NOMO-1 (cell line): ENCODE measurements around the gene OCSTAMP.

Experiments used
- DNase-seq, 2 experiments: peaks; one replicate each; lab custom pipeline; 2025; ENCODE audit not compliant: unreplicated experiment in 2 of 2; lab: John Stamatoyannopoulos, UW

OCSTAMP gene

GRCh38 chr20:46520976-46521579, 29.4 kb downstream of the OCSTAMP start:
- DNase-seq = peak; percentile 21 to 63

- DNase-seq = no peak
Measured at GRCh38 chr20:46520540-46520939, 29.9 kb downstream of the OCSTAMP start.

GRCh38 chr20:46519471-46520068, 30.9 kb downstream of the OCSTAMP start:
- no peak for DNase-seq

- DNase-seq = peak; percentile 63 to 69
Measured at GRCh38 chr20:46512943-46513844, 37.3 kb downstream of the OCSTAMP start, which contains the start of gene ZNF334. Gene ZNF334, minus strand, starts transcription at chr20:46513559. Its CDS starts 1,457 bp downstream, at chr20:46512102.

GRCh38 chr20:46509523-46509922, 40.9 kb downstream of the OCSTAMP start:
- DNase-seq = no peak

- DNase-seq = no peak
Measured at GRCh38 chr20:46507760-46508407, 42.6 kb downstream of the OCSTAMP start.

GRCh38 chr20:46505506-46505905, 44.9 kb downstream of the OCSTAMP start:
- no peak for DNase-seq

- DNase-seq = no peak
Measured at GRCh38 chr20:46501961-46502360, 48.5 kb downstream of the OCSTAMP start.

GRCh38 chr20:46501337-46501942, 49.0 kb downstream of the OCSTAMP start:
- DNase-seq = no peak

- DNase-seq = no peak
Measured at GRCh38 chr20:46494077-46494476, 56.4 kb downstream of the OCSTAMP start.

- DNase-seq = no peak
Measured at GRCh38 chr20:46491354-46491753, 59.1 kb downstream of the OCSTAMP start.
